ENCODE results near the gene PDE6G. TPM values are rescaled to one million over a fixed set of nuclear protein-coding genes. Genes with fewer than 3 reads are reported as not detected.
A peak's percentile ranks its signal among the peaks of the same experiment; 100 is the strongest.

Gene PDE6G
- total and polyA plus RNA-seq, 2 of the 4 experiments (the other 2 are of a cell fraction): 2.7 TPM; not detected in 1

DNA sequence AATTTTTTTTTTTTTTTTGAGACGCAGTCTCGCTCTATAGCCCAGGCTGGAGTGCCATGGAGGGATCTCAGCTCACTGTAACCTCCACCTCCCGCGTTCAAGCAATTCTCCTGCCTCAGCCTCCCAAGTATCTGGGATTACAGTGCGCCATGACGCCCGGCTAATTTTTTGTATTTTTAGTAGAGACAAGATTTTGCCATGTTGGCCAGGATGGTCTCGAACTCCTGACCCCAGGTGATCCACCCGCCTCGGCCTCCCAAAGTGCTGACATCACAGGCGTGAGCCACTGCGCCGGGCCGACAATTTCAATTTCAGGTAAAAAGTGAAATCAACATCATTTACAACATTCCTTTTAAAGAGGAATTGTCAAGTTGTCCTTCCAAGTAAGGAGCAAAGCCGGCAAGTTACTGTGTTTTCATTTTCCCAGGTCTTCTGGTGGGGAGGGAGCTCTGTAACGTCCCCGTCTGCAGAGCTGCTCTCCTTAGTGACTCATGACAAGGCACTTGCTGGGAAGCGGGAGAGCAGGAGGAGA lies 20.3 kb downstream of the PDE6G start:
- Histone ChIP-seq H4K8ac (ENCODE audit: low read depth in 2 of 2, low read length in 2 of 2) (peak overlapping the region in 1 of 2 experiments; percentile 63; a peak in 1 of 4 replicates), H3K36me3 (ENCODE audit: control insufficient read depth, insufficient read depth, low read length) (0 out of 2 replicates have a peak, but pooled peaks cover 2% of the 10 kb centered on the region), H2AFZ (replicated peaks; ENCODE audit: low read length, poor library complexity) (peak overlapping the region; percentile 82), H3K14ac (replicated peaks; ENCODE audit: low read depth, low read length) (peak overlapping the region; percentile 91), H3K79me1 (ENCODE audit: low read depth in 1 of 2, low read length in 2 of 2) (peaks cover 0 to 28% of the 10 kb centered on the region in 2 experiments; a peak in 3 of 4 replicates), H2BK15ac (ENCODE audit: low read depth, low read length) (no peak overlapping the region), H2BK20ac (ENCODE audit: low read depth, low read length) (0 out of 2 replicates have a peak overlapping the region, but pooled peaks have one; percentile 32), H3K4ac (ENCODE audit: low read depth, low read length) (peak overlapping the region; percentile 74), H3K56ac (ENCODE audit: extremely low read depth, insufficient read depth, low read length) (peak overlapping the region; percentile 62; the same call in 1 of the 2 replicates), H4K5ac (ENCODE audit: low read depth, low read length) (no peak overlapping the region), H3K9me3 (ENCODE audit: control insufficient read depth, insufficient read depth, low read length) (no peaks in the 10 kb centered on the region), H3K27me3 (ENCODE audit: control insufficient read depth, insufficient read depth, low read length) (no peaks in the 10 kb centered on the region), H2BK120ac (ENCODE audit: low read depth, low read length) (no peak overlapping the region), H3K23ac (ENCODE audit: low read depth, low read length) (peak overlapping the region; percentile 97), H3K27ac (ENCODE audit: insufficient read depth, low read length) (peak overlapping the region; percentile 65), H3K9me1 (ENCODE audit: insufficient read depth, low read length) (peaks cover 10% of the 10 kb centered on the region), H3K4me1 (ENCODE audit: control insufficient read depth, insufficient read depth, low read length) (peaks cover 6% of the 10 kb centered on the region), H3K9ac (ENCODE audit: low read depth, low read length) (peak overlapping the region; percentile 75), H2AK9ac (replicated peaks; ENCODE audit: low read depth, low read length, poor library complexity) (peak overlapping the region; percentile 95), H2BK5ac (ENCODE audit: low read depth, low read length, poor library complexity, severe bottlenecking) (peak overlapping the region; percentile 45), H2AK5ac (ENCODE audit: low read depth, low read length) (peak overlapping the region; percentile 62), H4K91ac (ENCODE audit: insufficient read depth, low read depth, low read length) (peak overlapping the region; percentile 18; the same call in 1 of the 2 replicates), H4K20me1 (ENCODE audit: insufficient read depth, low read length) (peaks cover 49% of the 10 kb centered on the region), H3K4me3 (ENCODE audit: insufficient read depth, low read depth, low read length) (peak overlapping the region; percentile 57), H3K18ac (ENCODE audit: low read depth, low read length) (no peak overlapping the region), H3K4me2 (ENCODE audit: low read depth, low read length) (peak overlapping the region; percentile 88)
- DNase-seq (peak; percentile 60), ATAC-seq (ENCODE audit: low read depth) (peak; percentile 58)
- dilution Hi-C loops (cut with HindIII; ENCODE audit: low sequenced_read_pairs, unreplicated experiment): no loop called here
- POLR2A ChIA-PET (ENCODE audit: unreplicated experiment): interaction anchor here (0.6 kb wide), 1 partner anchor 15 kb away, joined by 3 read pairs; no protein-coding TSS in a partner anchor
- intact Hi-C loops (cut with micrococcal nuclease): no loop called here
- BruUV-seq (replicated peaks): no TSS peak
- 22% methylated on average over 11 of the region's 18 CpGs; no CpG with 5 or more reads in 1 of the 2 experiments for WGBS, 2 experiments (ENCODE audit: extremely low coverage in 2 of 2, insufficient read length in 1 of 2)
- CTCF ChIA-PET: no interaction called here
- in situ Hi-C loops (cut with MboI; ENCODE audit: low sequenced_read_pairs): no loop called here
- TF ChIP-seq MAFK (IDR thresholded peaks at IDR 0.05; ENCODE audit: low read depth, low read length): no peak
- TF ChIP-seq BHLHE40 (IDR thresholded peaks at IDR 0.05; ENCODE audit: low read depth, low read length): no peak
- no peak for TF ChIP-seq MAZ (IDR thresholded peaks at IDR 0.05; ENCODE audit: borderline replicate concordance, low read depth, low read length)
- TF ChIP-seq NFE2L2 (IDR thresholded peaks at IDR 0.05; ENCODE audit: low read depth, low read length): no peak
- peak; percentile 93 for TF ChIP-seq RFX5 (IDR thresholded peaks at IDR 0.05; ENCODE audit: low read depth, low read length)
- no peak for TF ChIP-seq SMC3 (IDR thresholded peaks at IDR 0.05; ENCODE audit: low read depth, low read length)
- no peak for TF ChIP-seq POLR2A (IDR thresholded peaks at IDR 0.05; ENCODE audit: low read depth, low read length)
- TF ChIP-seq FOS (IDR thresholded peaks at IDR 0.05; ENCODE audit: low read depth, low read length): no peak
- TF ChIP-seq RCOR1 (IDR thresholded peaks at IDR 0.05; ENCODE audit: insufficient replicate concordance, low read length): no peak
- TF ChIP-seq, protein P1, sequence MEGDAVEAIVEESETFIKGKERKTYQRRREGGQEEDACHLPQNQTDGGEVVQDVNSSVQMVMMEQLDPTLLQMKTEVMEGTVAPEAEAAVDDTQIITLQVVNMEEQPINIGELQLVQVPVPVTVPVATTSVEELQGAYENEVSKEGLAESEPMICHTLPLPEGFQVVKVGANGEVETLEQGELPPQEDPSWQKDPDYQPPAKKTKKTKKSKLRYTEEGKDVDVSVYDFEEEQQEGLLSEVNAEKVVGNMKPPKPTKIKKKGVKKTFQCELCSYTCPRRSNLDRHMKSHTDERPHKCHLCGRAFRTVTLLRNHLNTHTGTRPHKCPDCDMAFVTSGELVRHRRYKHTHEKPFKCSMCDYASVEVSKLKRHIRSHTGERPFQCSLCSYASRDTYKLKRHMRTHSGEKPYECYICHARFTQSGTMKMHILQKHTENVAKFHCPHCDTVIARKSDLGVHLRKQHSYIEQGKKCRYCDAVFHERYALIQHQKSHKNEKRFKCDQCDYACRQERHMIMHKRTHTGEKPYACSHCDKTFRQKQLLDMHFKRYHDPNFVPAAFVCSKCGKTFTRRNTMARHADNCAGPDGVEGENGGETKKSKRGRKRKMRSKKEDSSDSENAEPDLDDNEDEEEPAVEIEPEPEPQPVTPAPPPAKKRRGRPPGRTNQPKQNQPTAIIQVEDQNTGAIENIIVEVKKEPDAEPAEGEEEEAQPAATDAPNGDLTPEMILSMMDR (conservative IDR thresholded peaks at IDR 0.05; ENCODE audit: low read depth, low read length): no peak
- TF ChIP-seq, protein P2, sequence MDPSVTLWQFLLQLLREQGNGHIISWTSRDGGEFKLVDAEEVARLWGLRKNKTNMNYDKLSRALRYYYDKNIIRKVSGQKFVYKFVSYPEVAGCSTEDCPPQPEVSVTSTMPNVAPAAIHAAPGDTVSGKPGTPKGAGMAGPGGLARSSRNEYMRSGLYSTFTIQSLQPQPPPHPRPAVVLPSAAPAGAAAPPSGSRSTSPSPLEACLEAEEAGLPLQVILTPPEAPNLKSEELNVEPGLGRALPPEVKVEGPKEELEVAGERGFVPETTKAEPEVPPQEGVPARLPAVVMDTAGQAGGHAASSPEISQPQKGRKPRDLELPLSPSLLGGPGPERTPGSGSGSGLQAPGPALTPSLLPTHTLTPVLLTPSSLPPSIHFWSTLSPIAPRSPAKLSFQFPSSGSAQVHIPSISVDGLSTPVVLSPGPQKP (IDR thresholded peaks at IDR 0.05; ENCODE audit: borderline replicate concordance, low read depth, low read length): no peak
- 0 out of 2 replicates have a peak, but pooled peaks have one; percentile 20 for TF ChIP-seq MXI1 (IDR thresholded peaks at IDR 0.05; ENCODE audit: borderline replicate concordance, low read depth, low read length)
- no peak for TF ChIP-seq CEBPB (IDR thresholded peaks at IDR 0.05; ENCODE audit: low read depth, low read length)
- TF ChIP-seq CHD1 (IDR thresholded peaks at IDR 0.05; ENCODE audit: low read depth, low read length): no peak
- peak; percentile 16; the same call in 1 of the 2 replicates for TF ChIP-seq RAD21 (IDR thresholded peaks at IDR 0.05; ENCODE audit: low read length)
